Placental pericyte (primary cell): ENCODE results near the gene TXLNB. TPM values are rescaled to one million over a fixed set of nuclear protein-coding genes. Genes with fewer than 3 reads are reported as not detected.

ENCODE experiments used
- total RNA-seq: library from RNA; depleted of rRNA; stranded (reverse); fragments of >200 nt; gene quantifications from 2 replicates; pipeline ENCODE4 v1.2.3, GENCODE V29; 2012

The TXLNB gene
- total RNA-seq: under 0.01 and 0.29 TPM in 2 replicates

DNA sequence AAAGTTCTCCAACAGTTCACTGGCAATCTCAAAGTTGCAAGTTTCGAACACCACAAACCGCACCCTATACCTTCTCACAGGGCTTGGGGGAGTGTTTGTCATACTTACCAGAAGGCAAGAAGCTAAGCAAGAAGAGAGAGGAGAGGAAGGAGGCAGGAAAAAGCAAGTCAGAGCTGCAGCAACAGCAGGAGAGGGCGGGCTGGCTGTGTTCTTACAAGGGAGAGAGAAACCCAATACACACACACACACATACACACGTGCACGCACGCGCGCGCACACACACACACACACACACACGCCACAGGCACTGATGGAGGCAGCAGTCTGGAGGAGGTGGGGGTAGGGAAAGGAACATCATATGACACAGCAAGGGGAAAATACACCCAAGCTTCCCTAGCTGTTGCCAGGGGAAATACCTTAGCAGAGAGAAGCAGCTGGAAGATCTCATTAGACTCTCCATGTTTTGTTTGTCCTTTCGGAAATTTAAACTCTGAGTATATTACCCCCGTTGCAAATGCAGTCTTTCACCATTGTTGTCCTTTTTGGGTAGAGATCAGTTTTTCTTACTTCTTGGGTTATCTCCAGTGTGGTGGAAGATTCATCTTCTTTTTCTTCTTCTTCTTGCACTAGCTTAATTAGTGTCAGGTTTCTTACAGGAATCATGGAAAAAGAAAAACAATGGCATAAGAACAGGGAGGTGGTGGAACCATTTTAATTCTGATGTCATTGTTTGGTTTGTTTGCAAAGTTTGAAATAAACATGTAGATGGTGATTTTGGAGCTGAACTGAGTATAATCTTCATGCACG is at the start of gene TXLNB:
TXLNB (minus strand) TSS at position 186 of the 807 bp plus-strand sequence. CDS start 3,099 bp downstream, outside the sequence.

Other genes with a start within 250 kb of the TXLNB start
- gene HECA, start 156.9 kb downstream of the TXLNB start, total RNA-seq: 14.4 and 14.7 TPM in 2 replicates
- gene CITED2, start 82.7 kb upstream of the TXLNB start, total RNA-seq: 122 and 171 TPM in 2 replicates